ENCODE data around the gene BCL11B. TPM values are rescaled to one million over a fixed set of nuclear protein-coding genes. Genes with fewer than 3 reads are reported as not detected.

Gene BCL11B
- total and polyA plus RNA-seq, 4 donors = 0.04 to 0.42 (median 0.16) TPM

DNA sequence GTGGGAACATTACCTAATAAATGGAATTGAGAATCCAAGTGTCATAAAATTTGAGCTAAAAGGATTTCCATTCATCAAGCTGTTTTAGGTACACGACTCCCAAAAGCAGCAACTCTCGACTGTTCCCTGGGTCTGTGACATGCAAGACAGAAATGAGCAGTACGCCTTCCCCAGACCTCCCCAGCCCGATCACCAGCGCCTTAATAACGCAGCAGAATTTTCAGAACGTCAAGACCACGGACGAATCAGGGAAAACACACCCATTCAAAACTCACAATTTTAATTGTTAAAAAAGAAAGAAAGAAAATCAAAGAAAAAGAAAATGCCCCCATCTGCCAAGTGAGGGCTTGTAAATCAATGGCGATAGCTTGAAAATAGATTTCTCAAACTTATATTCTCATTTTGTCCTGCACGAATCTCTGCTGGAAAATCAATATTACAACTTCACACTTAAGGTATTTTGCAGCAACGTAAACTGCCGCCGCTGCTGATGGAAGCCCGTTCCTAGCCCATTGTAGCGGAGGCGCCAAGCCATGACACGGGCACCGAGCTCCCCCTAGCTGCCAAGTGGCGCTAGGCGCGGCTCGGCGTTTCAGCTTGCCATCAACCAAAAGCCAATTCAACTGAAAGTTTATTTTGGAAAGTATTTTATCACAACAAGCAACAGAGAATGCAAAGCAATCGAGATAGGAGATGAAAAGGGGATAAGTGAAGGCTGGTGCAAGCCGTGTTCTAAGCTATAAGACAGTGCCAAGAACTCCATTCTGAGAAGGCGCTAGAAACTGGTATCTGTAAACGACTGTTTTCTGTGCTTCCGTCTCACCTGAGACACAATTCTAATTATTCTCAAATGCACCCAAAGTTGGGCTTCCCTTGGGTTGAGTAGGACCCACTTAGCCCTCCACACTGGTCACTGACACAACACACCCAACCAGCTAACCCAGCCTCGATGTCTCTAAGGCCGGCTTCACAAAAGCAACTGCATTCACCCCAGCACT, 5.5 kb downstream of the BCL11B start:
- H3K36me3 ChIP-seq (ENCODE audit: control insufficient read depth in 4 of 4, insufficient read depth in 3 of 4, low read depth in 1 of 4, low read length in 3 of 4) = no peaks in the 10 kb centered on the region
- H3K4me3 ChIP-seq (ENCODE audit: low read depth in 1 of 3, low read length in 3 of 3) = no peak overlapping the region
- DNase-seq (ENCODE audit: low spot score) = peak; percentile 72
- WGBS = 21% methylated on average over 31 of the region's 31 CpGs
- TF ChIP-seq, protein P1, sequence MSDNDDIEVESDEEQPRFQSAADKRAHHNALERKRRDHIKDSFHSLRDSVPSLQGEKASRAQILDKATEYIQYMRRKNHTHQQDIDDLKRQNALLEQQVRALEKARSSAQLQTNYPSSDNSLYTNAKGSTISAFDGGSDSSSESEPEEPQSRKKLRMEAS (IDR thresholded peaks at IDR 0.05) = no peak
- TF ChIP-seq NR2F2 (IDR thresholded peaks at IDR 0.05) = no peak
- no peak for TF ChIP-seq YY1 (IDR thresholded peaks at IDR 0.05)
- no peak for TF ChIP-seq FOXA1 (IDR thresholded peaks at IDR 0.05)
- TF ChIP-seq RAD21 (IDR thresholded peaks at IDR 0.05) = peak; percentile 98 to 99
- TF ChIP-seq, protein P2, sequence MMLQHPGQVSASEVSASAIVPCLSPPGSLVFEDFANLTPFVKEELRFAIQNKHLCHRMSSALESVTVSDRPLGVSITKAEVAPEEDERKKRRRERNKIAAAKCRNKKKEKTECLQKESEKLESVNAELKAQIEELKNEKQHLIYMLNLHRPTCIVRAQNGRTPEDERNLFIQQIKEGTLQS (IDR thresholded peaks at IDR 0.05) = no peak
- TF ChIP-seq, protein P3, sequence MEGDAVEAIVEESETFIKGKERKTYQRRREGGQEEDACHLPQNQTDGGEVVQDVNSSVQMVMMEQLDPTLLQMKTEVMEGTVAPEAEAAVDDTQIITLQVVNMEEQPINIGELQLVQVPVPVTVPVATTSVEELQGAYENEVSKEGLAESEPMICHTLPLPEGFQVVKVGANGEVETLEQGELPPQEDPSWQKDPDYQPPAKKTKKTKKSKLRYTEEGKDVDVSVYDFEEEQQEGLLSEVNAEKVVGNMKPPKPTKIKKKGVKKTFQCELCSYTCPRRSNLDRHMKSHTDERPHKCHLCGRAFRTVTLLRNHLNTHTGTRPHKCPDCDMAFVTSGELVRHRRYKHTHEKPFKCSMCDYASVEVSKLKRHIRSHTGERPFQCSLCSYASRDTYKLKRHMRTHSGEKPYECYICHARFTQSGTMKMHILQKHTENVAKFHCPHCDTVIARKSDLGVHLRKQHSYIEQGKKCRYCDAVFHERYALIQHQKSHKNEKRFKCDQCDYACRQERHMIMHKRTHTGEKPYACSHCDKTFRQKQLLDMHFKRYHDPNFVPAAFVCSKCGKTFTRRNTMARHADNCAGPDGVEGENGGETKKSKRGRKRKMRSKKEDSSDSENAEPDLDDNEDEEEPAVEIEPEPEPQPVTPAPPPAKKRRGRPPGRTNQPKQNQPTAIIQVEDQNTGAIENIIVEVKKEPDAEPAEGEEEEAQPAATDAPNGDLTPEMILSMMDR (IDR thresholded peaks at IDR 0.05; ENCODE audit: low read depth, low read length, missing input control) = peak; percentile 96
- peaks cover 2 to 11% (median 4%) of the 10 kb centered on the region in 4 donors for H3K4me1 ChIP-seq (ENCODE audit: control insufficient read depth in 4 of 4, insufficient read depth in 4 of 4, low read length in 3 of 4)
- no peak overlapping the region for H3K27ac ChIP-seq (ENCODE audit: low read depth in 1 of 2, low read length in 2 of 2)
- no peaks in the 10 kb centered on the region for H3K9me3 ChIP-seq (ENCODE audit: control insufficient read depth in 4 of 4, low read length in 3 of 4)
- peaks cover 2 to 12% (median 9%) of the 10 kb centered on the region in 4 donors for H3K27me3 ChIP-seq (ENCODE audit: control insufficient read depth in 4 of 4, insufficient read depth in 4 of 4, low read length in 3 of 4)
- H3K9ac ChIP-seq (ENCODE audit: low read depth in 1 of 2, low read length in 2 of 2) = peak overlapping the region in 1 of 2 donors; percentile 17

DNA sequence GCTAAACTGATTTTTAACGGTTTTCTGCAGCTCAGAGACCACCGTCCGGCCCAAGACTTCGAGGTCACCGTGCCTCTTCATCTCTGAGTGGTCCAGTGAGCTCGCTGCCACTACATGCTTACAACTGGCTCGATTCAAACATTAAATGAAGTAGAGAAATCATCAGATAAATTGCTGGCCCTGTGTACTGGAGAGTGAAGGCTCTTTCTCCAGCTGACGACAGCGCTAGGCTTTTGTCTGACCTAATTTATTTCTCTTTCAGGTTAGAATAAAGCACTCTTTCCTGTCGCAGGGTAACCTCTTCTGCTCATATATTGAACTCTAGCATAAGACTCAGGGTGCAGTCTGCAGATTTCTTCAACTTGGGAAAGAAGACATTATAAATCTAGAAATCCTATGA, 6.4 kb downstream of the BCL11B start:
- Histone ChIP-seq H3K27me3 (ENCODE audit: control insufficient read depth in 4 of 4, insufficient read depth in 4 of 4, low read length in 3 of 4) (peaks cover 2 to 12% (median 9%) of the 10 kb centered on the region in 4 donors), H3K27ac (ENCODE audit: low read depth in 1 of 2, low read length in 2 of 2) (no peak overlapping the region), H3K4me3 (ENCODE audit: low read depth in 1 of 3, low read length in 3 of 3) (no peak overlapping the region), H3K9ac (ENCODE audit: low read depth in 1 of 2, low read length in 2 of 2) (peak overlapping the region in 1 of 2 donors; percentile 7), H3K4me1 (ENCODE audit: control insufficient read depth in 4 of 4, insufficient read depth in 4 of 4, low read length in 3 of 4) (peaks cover 0 to 4% (median under 1%) of the 10 kb centered on the region in 4 donors), H3K9me3 (ENCODE audit: control insufficient read depth in 4 of 4, low read length in 3 of 4) (no peaks in the 10 kb centered on the region), H3K36me3 (ENCODE audit: control insufficient read depth in 4 of 4, insufficient read depth in 3 of 4, low read depth in 1 of 4, low read length in 3 of 4) (no peaks in the 10 kb centered on the region)
- WGBS = 75% methylated on average over 10 of the region's 10 CpGs
- TF ChIP-seq, protein P4, sequence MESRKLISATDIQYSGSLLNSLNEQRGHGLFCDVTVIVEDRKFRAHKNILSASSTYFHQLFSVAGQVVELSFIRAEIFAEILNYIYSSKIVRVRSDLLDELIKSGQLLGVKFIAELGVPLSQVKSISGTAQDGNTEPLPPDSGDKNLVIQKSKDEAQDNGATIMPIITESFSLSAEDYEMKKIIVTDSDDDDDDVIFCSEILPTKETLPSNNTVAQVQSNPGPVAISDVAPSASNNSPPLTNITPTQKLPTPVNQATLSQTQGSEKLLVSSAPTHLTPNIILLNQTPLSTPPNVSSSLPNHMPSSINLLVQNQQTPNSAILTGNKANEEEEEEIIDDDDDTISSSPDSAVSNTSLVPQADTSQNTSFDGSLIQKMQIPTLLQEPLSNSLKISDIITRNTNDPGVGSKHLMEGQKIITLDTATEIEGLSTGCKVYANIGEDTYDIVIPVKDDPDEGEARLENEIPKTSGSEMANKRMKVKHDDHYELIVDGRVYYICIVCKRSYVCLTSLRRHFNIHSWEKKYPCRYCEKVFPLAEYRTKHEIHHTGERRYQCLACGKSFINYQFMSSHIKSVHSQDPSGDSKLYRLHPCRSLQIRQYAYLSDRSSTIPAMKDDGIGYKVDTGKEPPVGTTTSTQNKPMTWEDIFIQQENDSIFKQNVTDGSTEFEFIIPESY (IDR thresholded peaks at IDR 0.05) = no peak
- TF ChIP-seq RXRA (IDR thresholded peaks at IDR 0.05) = no peak
- no peak for TF ChIP-seq HNF4G (IDR thresholded peaks at IDR 0.05)
- TF ChIP-seq, protein P5, sequence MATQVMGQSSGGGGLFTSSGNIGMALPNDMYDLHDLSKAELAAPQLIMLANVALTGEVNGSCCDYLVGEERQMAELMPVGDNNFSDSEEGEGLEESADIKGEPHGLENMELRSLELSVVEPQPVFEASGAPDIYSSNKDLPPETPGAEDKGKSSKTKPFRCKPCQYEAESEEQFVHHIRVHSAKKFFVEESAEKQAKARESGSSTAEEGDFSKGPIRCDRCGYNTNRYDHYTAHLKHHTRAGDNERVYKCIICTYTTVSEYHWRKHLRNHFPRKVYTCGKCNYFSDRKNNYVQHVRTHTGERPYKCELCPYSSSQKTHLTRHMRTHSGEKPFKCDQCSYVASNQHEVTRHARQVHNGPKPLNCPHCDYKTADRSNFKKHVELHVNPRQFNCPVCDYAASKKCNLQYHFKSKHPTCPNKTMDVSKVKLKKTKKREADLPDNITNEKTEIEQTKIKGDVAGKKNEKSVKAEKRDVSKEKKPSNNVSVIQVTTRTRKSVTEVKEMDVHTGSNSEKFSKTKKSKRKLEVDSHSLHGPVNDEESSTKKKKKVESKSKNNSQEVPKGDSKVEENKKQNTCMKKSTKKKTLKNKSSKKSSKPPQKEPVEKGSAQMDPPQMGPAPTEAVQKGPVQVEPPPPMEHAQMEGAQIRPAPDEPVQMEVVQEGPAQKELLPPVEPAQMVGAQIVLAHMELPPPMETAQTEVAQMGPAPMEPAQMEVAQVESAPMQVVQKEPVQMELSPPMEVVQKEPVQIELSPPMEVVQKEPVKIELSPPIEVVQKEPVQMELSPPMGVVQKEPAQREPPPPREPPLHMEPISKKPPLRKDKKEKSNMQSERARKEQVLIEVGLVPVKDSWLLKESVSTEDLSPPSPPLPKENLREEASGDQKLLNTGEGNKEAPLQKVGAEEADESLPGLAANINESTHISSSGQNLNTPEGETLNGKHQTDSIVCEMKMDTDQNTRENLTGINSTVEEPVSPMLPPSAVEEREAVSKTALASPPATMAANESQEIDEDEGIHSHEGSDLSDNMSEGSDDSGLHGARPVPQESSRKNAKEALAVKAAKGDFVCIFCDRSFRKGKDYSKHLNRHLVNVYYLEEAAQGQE (IDR thresholded peaks at IDR 0.05) = no peak
- TF ChIP-seq EGR1 (IDR thresholded peaks at IDR 0.05; ENCODE audit: low read depth in 2 of 2) = no peak
- TF ChIP-seq, protein P3 (IDR thresholded peaks at IDR 0.05; ENCODE audit: low read depth, low read length, missing input control) = no peak
- no peak for TF ChIP-seq TAF1 (conservative IDR thresholded peaks at IDR 0.05)
- TF ChIP-seq YY1 (IDR thresholded peaks at IDR 0.05) = no peak
- TF ChIP-seq, protein P1 (IDR thresholded peaks at IDR 0.05) = no peak
- no peak for TF ChIP-seq NR2F2 (IDR thresholded peaks at IDR 0.05)
- no peak for TF ChIP-seq GABPA (IDR thresholded peaks at IDR 0.05 in 1 of 2, conservative IDR thresholded peaks at IDR 0.05 in 1 of 2)
- TF ChIP-seq SP1 (IDR thresholded peaks at IDR 0.05) = no peak
- no peak for TF ChIP-seq HNF4A (conservative IDR thresholded peaks at IDR 0.05)
- no peak for DNase-seq (ENCODE audit: low spot score)

Measured in liver (tissue), 9 donors.